Measurements from ENCODE around the gene SETD6. TPM values are rescaled to one million over a fixed set of nuclear protein-coding genes. Genes with fewer than 3 reads are reported as not detected.

Gene SETD6
- total and polyA plus RNA-seq, 3 donors from 2014 or later: 21.6 to 77.5 (median 71.2) TPM

- Histone ChIP-seq H3K4me3 (no peak overlapping the region), H3K36me3 (ENCODE audit: low read depth, missing control alignments) (no peaks in the 10 kb centered on the region), H3K27me3 (no peaks in the 10 kb centered on the region), H3K4me1 (peaks cover 37% of the 10 kb centered on the region), H3K9me3 (no peaks in the 10 kb centered on the region), H3K27ac (peak overlapping the region; percentile 47 to 72)
- intact Hi-C loops (cut with DNase I; ENCODE audit: low total_unique reads): no loop called here
- TF ChIP-seq POLR2A (IDR thresholded peaks at IDR 0.05): no peak
- TF ChIP-seq CTCF (IDR thresholded peaks at IDR 0.05): no peak
- WGBS, 2 donors: 51 to 72% methylated on average over 15 to 24 of the region's 24 CpGs
- peak; percentile 55 for DNase-seq
These were observed 19.6 kb upstream of the SETD6 start for GRCh38 chr16:58495521-58496331.

GRCh38 chr16:58497468-58497867 lies 17.8 kb upstream of the SETD6 start:
- no peaks in the 10 kb centered on the region for H3K9me3 ChIP-seq
- H3K4me1 ChIP-seq: peaks cover 46% of the 10 kb centered on the region
- H3K27ac ChIP-seq: no peak overlapping the region
- H3K36me3 ChIP-seq (ENCODE audit: low read depth, missing control alignments): no peaks in the 10 kb centered on the region
- WGBS, 2 donors: 69% methylated on average over 2 of the region's 2 CpGs
- intact Hi-C loops (cut with DNase I; ENCODE audit: low total_unique reads): no loop called here
- DNase-seq: no peak
- TF ChIP-seq CTCF (IDR thresholded peaks at IDR 0.05): no peak
- TF ChIP-seq POLR2A (IDR thresholded peaks at IDR 0.05): no peak
- H3K4me3 ChIP-seq: no peak overlapping the region
- no peaks in the 10 kb centered on the region for H3K27me3 ChIP-seq

- Histone ChIP-seq H3K9me3 (no peaks in the 10 kb centered on the region), H3K36me3 (ENCODE audit: low read depth, missing control alignments) (no peaks in the 10 kb centered on the region), H3K27me3 (no peaks in the 10 kb centered on the region), H3K27ac (no peak overlapping the region), H3K4me1 (peaks cover 46% of the 10 kb centered on the region), H3K4me3 (no peak overlapping the region)
- DNase-seq: no peak
- intact Hi-C loops (cut with DNase I; ENCODE audit: low total_unique reads): no loop called here
- WGBS, 2 donors: 56 to 65% methylated on average over 5 of the region's 5 CpGs
- TF ChIP-seq CTCF (IDR thresholded peaks at IDR 0.05) (no peak), POLR2A (IDR thresholded peaks at IDR 0.05) (no peak)
These were observed 17.4 kb upstream of the SETD6 start for GRCh38 chr16:58497935-58498334.

- Histone ChIP-seq H3K4me1 (peaks cover 46% of the 10 kb centered on the region), H3K4me3 (no peak overlapping the region), H3K27me3 (no peaks in the 10 kb centered on the region), H3K36me3 (ENCODE audit: low read depth, missing control alignments) (no peaks in the 10 kb centered on the region), H3K27ac (no peak overlapping the region), H3K9me3 (no peaks in the 10 kb centered on the region)
- intact Hi-C loops (cut with DNase I; ENCODE audit: low total_unique reads): no loop called here
- no peak for TF ChIP-seq POLR2A (IDR thresholded peaks at IDR 0.05)
- TF ChIP-seq CTCF (IDR thresholded peaks at IDR 0.05): no peak
- 81 to 86% methylated on average over 8 to 9 of the region's 9 CpGs for WGBS, 2 donors
- no peak for DNase-seq
These were observed 16.8 kb upstream of the SETD6 start for GRCh38 chr16:58498341-58499091.

Measured in testis (tissue), 3 donors.